PFSK-1 (cell line): ENCODE measurements around the gene ZYG11A.

Experiments used
- FOXP2 ChIP-seq: optimal IDR thresholded peaks from 2 replicates; pipeline ENCODE3; 2011; ENCODE audit warnings: borderline replicate concordance, control low read depth, inconsistent platforms; ENCODE audit not compliant: insufficient read depth; ENCODE audit errors: extremely low read length, extremely low read depth
- POLR2AphosphoS5 ChIP-seq: IDR thresholded peaks from 2 replicates; pipeline ENCODE4 v1.6.1; 2012; ENCODE audit warnings: low read depth, mild to moderate bottlenecking, control low read depth, low read length, moderate library complexity
- REST ChIP-seq, 2 experiments: IDR thresholded peaks; 2 replicates each; pipeline versions ENCODE4 v1.6.1 to v1.8.0; 2011 to 2012; ENCODE audit warnings: low read depth in 2 of 2, low read length in 2 of 2, control low read depth in 1 of 2, inconsistent platforms in 1 of 2, mild to moderate bottlenecking in 1 of 2, moderate library complexity in 1 of 2; ENCODE audit not compliant: insufficient read depth in 1 of 2
- SIN3A ChIP-seq: IDR thresholded peaks from 2 replicates; pipeline ENCODE4 v1.6.1; 2012; ENCODE audit warnings: mild to moderate bottlenecking, low read length, moderate library complexity, borderline replicate concordance; ENCODE audit not compliant: insufficient read depth
- TAF1 ChIP-seq: IDR thresholded peaks from 2 replicates; pipeline ENCODE4 v1.6.1; 2012; ENCODE audit warnings: low read length, control low read depth, borderline replicate concordance; ENCODE audit not compliant: insufficient read depth

ZYG11A gene

DNA sequence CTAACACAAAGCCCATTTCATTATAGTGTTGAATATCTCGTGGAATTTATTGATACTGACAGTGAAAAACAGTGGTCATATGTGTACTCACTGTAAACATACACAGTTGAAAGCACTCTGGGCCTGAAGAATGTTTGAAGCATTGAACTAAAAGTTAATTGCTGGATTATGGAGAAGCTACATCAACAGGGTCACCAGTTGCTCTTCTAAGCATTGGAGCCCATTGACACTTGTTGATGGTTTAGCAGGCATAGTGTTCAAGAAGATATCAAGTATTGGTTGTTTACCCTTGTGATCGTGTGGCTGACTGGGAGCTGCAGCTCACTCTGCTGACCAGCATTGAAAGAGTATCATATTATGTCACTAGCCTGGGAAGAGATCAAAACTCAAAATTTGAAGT is 10.3 kb downstream of the ZYG11A start:
- TF ChIP-seq REST (IDR thresholded peaks at IDR 0.05; ENCODE audit: insufficient read depth in 1 of 2, low read depth in 2 of 2, low read length in 2 of 2) (no peak), TAF1 (no peak), POLR2AphosphoS5 (no peak), FOXP2 (no peak), SIN3A (no peak)

DNA sequence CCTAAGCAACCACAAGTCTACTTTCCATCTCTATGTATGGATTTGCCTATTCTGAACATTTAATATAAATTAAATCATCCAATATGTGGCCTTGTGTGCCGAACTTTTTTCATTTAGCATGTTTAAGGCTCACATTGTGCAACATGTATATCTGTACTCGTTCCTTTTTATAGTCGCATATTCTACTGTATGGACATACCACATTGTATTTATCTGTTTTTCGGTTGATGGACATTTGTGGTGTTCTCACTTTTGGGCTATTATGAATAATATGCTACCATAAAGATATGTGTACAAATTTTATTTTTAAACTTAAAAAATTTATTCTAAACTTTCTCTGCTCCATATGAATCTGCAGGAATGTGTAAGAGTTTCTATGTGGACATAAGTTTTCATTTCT is 13.0 kb downstream of the ZYG11A start:
- no peak for TF ChIP-seq TAF1
- TF ChIP-seq POLR2AphosphoS5: no peak
- TF ChIP-seq FOXP2: no peak
- no peak for TF ChIP-seq REST (IDR thresholded peaks at IDR 0.05; ENCODE audit: insufficient read depth in 1 of 2, low read depth in 2 of 2, low read length in 2 of 2)
- no peak for TF ChIP-seq SIN3A

GRCh38 chr1:52856026-52856425 is 13.5 kb downstream of the ZYG11A start:
- TF ChIP-seq SIN3A (no peak), TAF1 (no peak), REST (IDR thresholded peaks at IDR 0.05; ENCODE audit: insufficient read depth in 1 of 2, low read depth in 2 of 2, low read length in 2 of 2) (no peak), POLR2AphosphoS5 (no peak), FOXP2 (no peak)

DNA sequence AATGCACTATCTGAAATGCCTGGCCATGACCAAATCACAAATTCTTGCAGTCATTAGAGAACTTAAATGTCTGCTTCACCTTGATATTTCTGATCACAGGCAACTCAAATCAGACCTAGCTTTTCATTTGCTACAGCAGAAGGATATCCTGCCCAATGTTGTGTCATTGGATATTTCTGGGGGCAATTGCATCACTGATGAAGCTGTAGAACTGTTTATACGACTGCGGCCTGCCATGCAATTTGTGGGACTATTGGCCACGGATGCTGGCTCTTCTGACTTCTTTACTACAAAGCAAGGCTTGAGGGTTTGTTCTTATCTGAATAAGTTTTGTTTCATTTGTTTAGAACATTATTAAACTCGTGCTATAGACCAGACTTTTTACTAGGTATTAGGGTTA is 14.9 kb downstream of the ZYG11A start:
- TF ChIP-seq TAF1 (no peak), POLR2AphosphoS5 (no peak), SIN3A (no peak)

GRCh38 chr1:52862666-52863458 is 20.3 kb downstream of the ZYG11A start:
- TF ChIP-seq POLR2AphosphoS5 (no peak), TAF1 (no peak), FOXP2 (no peak), SIN3A (no peak), REST (IDR thresholded peaks at IDR 0.05; ENCODE audit: insufficient read depth in 1 of 2, low read depth in 2 of 2, low read length in 2 of 2) (no peak)
